ENCODE results near the gene PPP1CA. TPM values are rescaled to one million over a fixed set of nuclear protein-coding genes. Genes with fewer than 3 reads are reported as not detected.

PPP1CA gene
- total RNA-seq, 1 experiment from 2014 or later = 384 TPM

GRCh38 chr11:67436459-67437081 is 34.9 kb upstream of the PPP1CA start:
- Histone ChIP-seq H3K27me3 (replicated peaks; ENCODE audit: control insufficient read depth, insufficient read depth, low read length) (no peaks in the 10 kb centered on the region), H3K4me3 (ENCODE audit: low read depth, low read length) (no peak overlapping the region), H3K9me3 (no peaks in the 10 kb centered on the region), H3K36me3 (ENCODE audit: control insufficient read depth, insufficient read depth, low read length) (peaks cover 24% of the 10 kb centered on the region), H3K4me1 (no peaks in the 10 kb centered on the region)
- TF ChIP-seq CTCF (IDR thresholded peaks at IDR 0.05; ENCODE audit: insufficient read depth in 1 of 2, low read depth in 1 of 2, low read length in 1 of 2, severe bottlenecking in 1 of 2, unreplicated experiment in 1 of 2) = no peak
- peaks cover 83% of the 10 kb centered on the region for H3K36me3 Mint-ChIP-seq (ENCODE audit: insufficient read depth, unreplicated experiment)
- ChIA-PET POLR2A (interaction anchor here (1.0 to 1.2 kb wide), 2 partner anchors 29 to 36 kb away, joined by 3 to 11 read pairs; no protein-coding TSS in a partner anchor), CTCF (no interaction called here)
- H3K9me3 Mint-ChIP-seq (ENCODE audit: unreplicated experiment) = no peaks in the 10 kb centered on the region
- peak in 1 of 2 experiments; percentile 55 for DNase-seq
- no TSS peak for BruUV-seq (replicated peaks)
- H3K4me3 Mint-ChIP-seq (ENCODE audit: unreplicated experiment) = no peak overlapping the region
- H3K27ac Mint-ChIP-seq (ENCODE audit: unreplicated experiment) = peak overlapping the region; percentile 45
- no peaks in the 10 kb centered on the region for H3K27me3 Mint-ChIP-seq (ENCODE audit: insufficient read depth, unreplicated experiment)
- intact Hi-C loops (cut with micrococcal nuclease; ENCODE audit: unreplicated experiment) = no loop called here
- H3K4me1 Mint-ChIP-seq (ENCODE audit: low read depth, unreplicated experiment) = no peaks in the 10 kb centered on the region

DNA sequence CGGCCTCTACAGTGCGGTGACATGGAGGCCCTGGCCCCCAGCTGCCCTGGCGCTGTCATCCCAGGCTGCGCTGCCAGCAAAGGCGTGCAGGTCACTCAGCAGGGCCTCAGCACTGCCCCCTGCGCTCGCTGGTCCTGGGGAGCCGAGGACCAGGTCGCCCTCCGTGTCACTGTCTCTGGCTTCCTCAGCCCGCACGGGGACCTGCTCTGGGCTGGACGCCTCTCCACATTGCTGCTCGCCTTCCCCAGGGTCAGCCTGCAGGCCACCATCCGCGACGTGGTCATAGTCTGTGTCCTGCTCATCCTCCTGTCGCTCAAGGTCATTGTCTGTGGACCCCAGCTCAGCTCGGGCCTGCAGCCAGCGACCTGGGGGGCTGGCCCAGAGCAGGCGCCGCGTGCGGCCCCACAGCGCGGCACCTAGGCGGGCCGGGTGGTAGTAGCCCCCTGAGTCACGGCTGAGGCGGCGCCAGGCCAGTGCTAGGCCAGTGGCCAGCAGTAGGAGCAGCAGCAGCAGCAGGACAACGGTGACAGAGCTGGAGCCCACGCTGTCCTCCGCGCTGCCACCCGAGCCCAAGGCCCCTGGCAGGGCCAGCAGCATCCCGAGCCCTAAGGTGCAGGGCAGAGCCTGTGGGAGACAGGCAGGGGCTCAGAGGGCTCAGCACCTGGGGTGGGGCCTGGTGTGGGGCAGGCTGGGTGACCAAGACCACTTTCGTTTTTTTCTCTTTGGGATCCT is 34.2 kb upstream of the PPP1CA start:
- peak overlapping the region; percentile 45 for H3K27ac Mint-ChIP-seq (ENCODE audit: unreplicated experiment)
- Histone ChIP-seq H3K36me3 (ENCODE audit: control insufficient read depth, insufficient read depth, low read length) (peaks cover 21% of the 10 kb centered on the region), H3K4me3 (ENCODE audit: low read depth, low read length) (no peak overlapping the region), H3K9me3 (no peaks in the 10 kb centered on the region), H3K27me3 (replicated peaks; ENCODE audit: control insufficient read depth, insufficient read depth, low read length) (no peaks in the 10 kb centered on the region), H3K4me1 (no peaks in the 10 kb centered on the region)
- H3K4me3 Mint-ChIP-seq (ENCODE audit: unreplicated experiment) = no peak overlapping the region
- H3K4me1 Mint-ChIP-seq (ENCODE audit: low read depth, unreplicated experiment) = no peaks in the 10 kb centered on the region
- BruUV-seq (replicated peaks) = no TSS peak
- ChIA-PET CTCF (no interaction called here), POLR2A (interaction anchor here (1.0 to 1.2 kb wide), 2 partner anchors 29 to 35 kb away, joined by 3 to 11 read pairs; no protein-coding TSS in a partner anchor)
- peaks cover 82% of the 10 kb centered on the region for H3K36me3 Mint-ChIP-seq (ENCODE audit: insufficient read depth, unreplicated experiment)
- no peak for TF ChIP-seq CTCF (IDR thresholded peaks at IDR 0.05; ENCODE audit: insufficient read depth in 1 of 2, low read depth in 1 of 2, low read length in 1 of 2, severe bottlenecking in 1 of 2, unreplicated experiment in 1 of 2)
- no peak for DNase-seq
- intact Hi-C loops (cut with micrococcal nuclease; ENCODE audit: unreplicated experiment) = no loop called here
- no peaks in the 10 kb centered on the region for H3K27me3 Mint-ChIP-seq (ENCODE audit: insufficient read depth, unreplicated experiment)
- no peaks in the 10 kb centered on the region for H3K9me3 Mint-ChIP-seq (ENCODE audit: unreplicated experiment)

DNA sequence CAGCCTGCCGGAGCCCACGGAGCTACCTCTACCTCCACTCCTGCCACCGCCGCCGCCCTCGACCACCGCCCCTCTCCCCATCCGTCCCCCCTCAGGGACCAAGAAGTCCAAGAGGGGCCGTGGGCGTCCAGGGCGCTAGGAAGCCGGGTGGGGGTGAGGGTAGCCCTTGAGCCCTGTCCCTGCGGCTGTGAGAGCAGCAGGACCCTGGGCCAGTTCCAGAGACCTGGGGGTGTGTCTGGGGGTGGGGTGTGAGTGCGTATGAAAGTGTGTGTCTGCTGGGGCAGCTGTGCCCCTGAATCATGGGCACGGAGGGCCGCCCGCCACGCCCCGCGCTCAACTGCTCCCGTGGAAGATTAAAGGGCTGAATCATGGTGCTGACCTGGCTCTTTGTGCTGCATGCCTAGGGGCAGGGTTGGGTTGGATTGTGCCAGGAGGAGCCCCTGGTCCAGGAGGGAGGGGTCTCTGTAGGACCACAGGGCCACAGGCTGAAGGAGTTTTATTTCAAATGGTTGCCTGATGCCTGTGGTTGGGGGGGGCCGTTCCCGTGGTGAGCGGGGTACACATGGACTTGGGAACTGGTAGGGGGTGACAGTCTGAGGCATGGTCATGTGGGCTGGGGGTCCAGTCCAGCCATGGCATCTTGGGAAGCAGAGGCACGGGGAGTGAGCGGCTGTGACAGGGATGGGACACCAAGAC is 33.5 kb upstream of the PPP1CA start:
- H3K27me3 ChIP-seq (replicated peaks; ENCODE audit: control insufficient read depth, insufficient read depth, low read length) = no peaks in the 10 kb centered on the region
- no peaks in the 10 kb centered on the region for H3K9me3 Mint-ChIP-seq (ENCODE audit: unreplicated experiment)
- peaks cover 82% of the 10 kb centered on the region for H3K36me3 Mint-ChIP-seq (ENCODE audit: insufficient read depth, unreplicated experiment)
- H3K4me1 Mint-ChIP-seq (ENCODE audit: low read depth, unreplicated experiment) = no peaks in the 10 kb centered on the region
- no peaks in the 10 kb centered on the region for H3K4me1 ChIP-seq
- H3K27ac Mint-ChIP-seq (ENCODE audit: unreplicated experiment) = peak overlapping the region; percentile 16
- peaks cover 18% of the 10 kb centered on the region for H3K36me3 ChIP-seq (ENCODE audit: control insufficient read depth, insufficient read depth, low read length)
- CTCF ChIA-PET = no interaction called here
- H3K4me3 Mint-ChIP-seq (ENCODE audit: unreplicated experiment) = no peak overlapping the region
- POLR2A ChIA-PET = no interaction called here
- DNase-seq = no peak
- no TSS peak for BruUV-seq (replicated peaks)
- no peaks in the 10 kb centered on the region for H3K27me3 Mint-ChIP-seq (ENCODE audit: insufficient read depth, unreplicated experiment)
- intact Hi-C loops (cut with micrococcal nuclease; ENCODE audit: unreplicated experiment) = no loop called here
- no peak overlapping the region for H3K4me3 ChIP-seq (ENCODE audit: low read depth, low read length)
- TF ChIP-seq CTCF (IDR thresholded peaks at IDR 0.05; ENCODE audit: insufficient read depth in 1 of 2, low read depth in 1 of 2, low read length in 1 of 2, severe bottlenecking in 1 of 2, unreplicated experiment in 1 of 2) = no peak
- no peaks in the 10 kb centered on the region for H3K9me3 ChIP-seq

All from Caco-2 (cell line).